Karpas-422 (cell line): ENCODE results near the gene RAB4A. TPM values are rescaled to one million over a fixed set of nuclear protein-coding genes. Genes with fewer than 3 reads are reported as not detected.

Experiments used
- DNase-seq: peaks from one replicate; pipeline ENCODE4 v3.0.0-alpha.2; 2015
- H2AFZ ChIP-seq: fragments of 200-600 bp; sonication (generic); 2 replicates; pipeline ENCODE4 v1.6.1; 2014; ENCODE audit warnings: antibody characterized with exemption, low read length, mixed read lengths
- H3K27ac ChIP-seq: fragments of 200-600 bp; sonication (generic); 2 replicates; pipeline ENCODE4 v1.5.1; 2014; ENCODE audit warnings: mild to moderate bottlenecking, low read length, moderate library complexity
- H3K27me3 ChIP-seq: fragments of 200-600 bp; sonication (generic); 2 replicates; pipeline ENCODE4 v1.6.1; 2014; ENCODE audit warnings: low read length, mixed read lengths
- H3K36me3 ChIP-seq: fragments of 200-600 bp; sonication (generic); 2 replicates; pipeline ENCODE4 v1.6.1; 2014; ENCODE audit warnings: low read length, mixed read lengths; ENCODE audit not compliant: insufficient read depth
- H3K4me1 ChIP-seq: fragments of 200-600 bp; sonication (generic); 2 replicates; pipeline ENCODE4 v1.6.1; 2014; ENCODE audit warnings: mild to moderate bottlenecking, low read length, mixed read lengths
- H3K4me2 ChIP-seq: fragments of 200-600 bp; sonication (generic); 2 replicates; pipeline ENCODE4 v1.6.1; 2014; ENCODE audit warnings: low read length, low read depth, mild to moderate bottlenecking; ENCODE audit not compliant: poor library complexity, severe bottlenecking
- H3K4me3 ChIP-seq: fragments of 200-600 bp; sonication (generic); 2 replicates; pipeline ENCODE4 v1.5.1; 2014; ENCODE audit warnings: mild to moderate bottlenecking, antibody characterized with exemption, low read length, mixed read lengths
- H3K79me2 ChIP-seq: fragments of 200-600 bp; sonication (generic); 2 replicates; pipeline ENCODE4 v1.6.1; 2014; ENCODE audit warnings: mild to moderate bottlenecking, low read length, mixed read lengths
- H3K9ac ChIP-seq: fragments of 200-600 bp; sonication (generic); 2 replicates; pipeline ENCODE4 v1.6.0; 2014; ENCODE audit warnings: low read length
- H3K9me2 ChIP-seq: fragments of 200-600 bp; sonication (generic), shearing (Covaris generic); replicated peaks from 2 replicates; pipeline ENCODE4 v1.6.0; 2014; ENCODE audit warnings: mild to moderate bottlenecking, low read length, moderate library complexity; ENCODE audit not compliant: insufficient read depth
- H3K9me3 ChIP-seq: fragments of 300-700, 200-600 bp; sonication (generic); 2 replicates; pipeline ENCODE4 v1.6.1; 2014; ENCODE audit warnings: low read length, mixed read lengths
- H4K20me1 ChIP-seq: fragments of 200-600 bp; sonication (generic); 2 replicates; pipeline ENCODE4 v1.6.1; 2014; ENCODE audit warnings: mild to moderate bottlenecking, antibody characterized with exemption, low read length, low read depth; ENCODE audit not compliant: insufficient read depth
- total RNA-seq: library from RNA; depleted of rRNA; stranded (reverse); fragments of >200 nt; shearing (Covaris generic); gene quantifications from 2 replicates; pipeline ENCODE4 v1.2.3, GENCODE V29; 2014; ENCODE audit warnings: low replicate concordance

RAB4A gene
- total RNA-seq, 1 experiment from 2014 or later = not detected

GRCh38 chr1:229238674-229239415 lies 32.1 kb upstream of the RAB4A start:
- no peaks in the 10 kb centered on the region for H3K36me3 ChIP-seq
- H3K79me2 ChIP-seq = no peaks in the 10 kb centered on the region
- no peak overlapping the region for H2AFZ ChIP-seq
- H4K20me1 ChIP-seq = no peaks in the 10 kb centered on the region
- no peak overlapping the region for H3K4me2 ChIP-seq
- H3K9me3 ChIP-seq = no peaks in the 10 kb centered on the region
- H3K9me2 ChIP-seq = no peaks in the 10 kb centered on the region
- H3K4me3 ChIP-seq = no peak overlapping the region
- no peaks in the 10 kb centered on the region for H3K27me3 ChIP-seq
- no peaks in the 10 kb centered on the region for H3K4me1 ChIP-seq
- no peak overlapping the region for H3K27ac ChIP-seq
- H3K9ac ChIP-seq = no peak overlapping the region
- no peak for DNase-seq

DNA sequence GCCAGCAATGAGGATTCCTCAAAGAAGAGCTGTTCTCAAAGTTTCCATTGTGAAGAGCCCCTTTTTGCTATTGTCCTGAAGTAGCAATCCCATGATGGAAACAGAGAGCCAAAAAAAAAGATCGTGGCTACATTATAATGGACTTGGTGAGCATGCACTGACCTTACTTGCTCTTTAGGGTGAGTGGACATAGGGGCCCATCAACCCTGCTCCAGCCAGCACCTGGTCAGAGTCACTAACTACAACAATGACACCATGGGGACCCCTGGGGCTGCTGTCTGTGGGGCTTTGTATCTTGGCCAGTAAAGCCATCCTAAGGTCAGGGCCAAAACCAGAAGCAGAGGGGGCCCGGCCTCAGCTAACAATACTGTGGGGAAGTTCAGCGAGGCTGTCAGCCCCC lies 30.4 kb upstream of the RAB4A start:
- no peaks in the 10 kb centered on the region for H3K9me2 ChIP-seq
- no peaks in the 10 kb centered on the region for H3K9me3 ChIP-seq
- H3K36me3 ChIP-seq = no peaks in the 10 kb centered on the region
- no peaks in the 10 kb centered on the region for H3K27me3 ChIP-seq
- H3K4me2 ChIP-seq = no peak overlapping the region
- no peak overlapping the region for H3K4me3 ChIP-seq
- no peaks in the 10 kb centered on the region for H4K20me1 ChIP-seq
- H3K79me2 ChIP-seq = no peaks in the 10 kb centered on the region
- H3K9ac ChIP-seq = no peak overlapping the region
- H3K4me1 ChIP-seq = no peaks in the 10 kb centered on the region
- no peak for DNase-seq
- H3K27ac ChIP-seq = no peak overlapping the region
- no peak overlapping the region for H2AFZ ChIP-seq

DNA sequence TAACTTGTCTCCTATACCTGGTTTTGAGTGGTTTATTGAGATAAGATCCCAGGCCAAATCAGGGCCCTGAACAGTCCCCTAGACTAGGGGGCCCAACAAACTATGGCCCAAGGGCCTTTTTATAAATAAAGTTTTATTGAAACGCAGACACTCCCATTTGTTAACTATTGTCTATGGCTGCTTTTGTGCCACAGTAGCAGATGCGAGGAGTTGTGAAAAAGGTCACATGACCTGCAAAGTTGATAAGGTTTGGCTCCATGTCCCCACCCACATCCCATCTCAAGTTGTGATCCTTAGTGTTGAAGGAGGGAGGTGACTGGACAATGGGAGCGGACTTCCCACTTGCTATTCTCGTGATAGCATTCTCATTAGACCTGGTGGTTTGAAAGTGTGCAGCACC lies 29.5 kb upstream of the RAB4A start:
- Histone ChIP-seq H3K9ac (no peak overlapping the region), H3K27me3 (no peaks in the 10 kb centered on the region), H4K20me1 (no peaks in the 10 kb centered on the region), H3K4me2 (no peak overlapping the region), H2AFZ (no peak overlapping the region), H3K79me2 (no peaks in the 10 kb centered on the region), H3K9me2 (no peaks in the 10 kb centered on the region), H3K36me3 (no peaks in the 10 kb centered on the region), H3K4me1 (no peaks in the 10 kb centered on the region), H3K9me3 (no peaks in the 10 kb centered on the region), H3K27ac (no peak overlapping the region), H3K4me3 (no peak overlapping the region)
- DNase-seq = no peak

GRCh38 chr1:229243638-229244037 lies 27.3 kb upstream of the RAB4A start:
- H3K4me2 ChIP-seq = no peak overlapping the region
- no peak overlapping the region for H3K9ac ChIP-seq
- no peaks in the 10 kb centered on the region for H4K20me1 ChIP-seq
- H3K36me3 ChIP-seq = no peaks in the 10 kb centered on the region
- H3K79me2 ChIP-seq = no peaks in the 10 kb centered on the region
- no peak overlapping the region for H2AFZ ChIP-seq
- H3K9me2 ChIP-seq = no peaks in the 10 kb centered on the region
- no peak overlapping the region for H3K4me3 ChIP-seq
- H3K9me3 ChIP-seq = no peaks in the 10 kb centered on the region
- no peak overlapping the region for H3K27ac ChIP-seq
- no peaks in the 10 kb centered on the region for H3K27me3 ChIP-seq
- no peak for DNase-seq
- H3K4me1 ChIP-seq = no peaks in the 10 kb centered on the region

- Histone ChIP-seq H3K27me3 (no peaks in the 10 kb centered on the region), H3K79me2 (no peaks in the 10 kb centered on the region), H3K4me3 (no peak overlapping the region), H4K20me1 (no peaks in the 10 kb centered on the region), H3K9me2 (no peaks in the 10 kb centered on the region), H2AFZ (no peak overlapping the region), H3K9me3 (no peaks in the 10 kb centered on the region), H3K27ac (no peak overlapping the region), H3K4me1 (no peaks in the 10 kb centered on the region), H3K4me2 (no peak overlapping the region), H3K9ac (no peak overlapping the region), H3K36me3 (no peaks in the 10 kb centered on the region)
- no peak for DNase-seq
Observed at GRCh38 chr1:229244091-229244490, 26.8 kb upstream of the RAB4A start.

DNA sequence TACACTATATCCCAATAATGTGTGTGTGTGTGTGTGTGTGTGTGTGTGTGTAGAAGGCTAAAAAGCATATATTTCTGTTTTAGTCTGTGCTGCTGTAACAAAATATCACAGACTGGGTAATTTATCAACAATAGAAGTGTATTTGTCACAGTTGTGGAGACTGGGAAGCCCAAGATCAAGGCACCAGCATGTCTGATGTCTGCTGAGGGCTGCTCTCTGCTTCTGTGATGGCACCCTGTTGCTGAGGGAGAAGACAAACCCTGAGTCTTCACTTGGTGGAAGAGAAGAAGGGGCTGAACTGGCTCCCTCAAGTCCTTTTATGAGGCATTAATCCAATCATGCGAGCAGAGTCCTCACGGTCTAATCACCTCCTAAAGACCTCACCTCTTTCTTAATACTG lies 23.0 kb upstream of the RAB4A start:
- Histone ChIP-seq H2AFZ (no peak overlapping the region), H3K9me2 (no peaks in the 10 kb centered on the region), H3K4me2 (no peak overlapping the region), H3K79me2 (no peaks in the 10 kb centered on the region), H3K4me1 (no peaks in the 10 kb centered on the region), H4K20me1 (no peaks in the 10 kb centered on the region), H3K9me3 (no peaks in the 10 kb centered on the region), H3K9ac (no peak overlapping the region), H3K4me3 (no peak overlapping the region), H3K27ac (no peak overlapping the region), H3K36me3 (no peaks in the 10 kb centered on the region), H3K27me3 (no peaks in the 10 kb centered on the region)
- no peak for DNase-seq

DNA sequence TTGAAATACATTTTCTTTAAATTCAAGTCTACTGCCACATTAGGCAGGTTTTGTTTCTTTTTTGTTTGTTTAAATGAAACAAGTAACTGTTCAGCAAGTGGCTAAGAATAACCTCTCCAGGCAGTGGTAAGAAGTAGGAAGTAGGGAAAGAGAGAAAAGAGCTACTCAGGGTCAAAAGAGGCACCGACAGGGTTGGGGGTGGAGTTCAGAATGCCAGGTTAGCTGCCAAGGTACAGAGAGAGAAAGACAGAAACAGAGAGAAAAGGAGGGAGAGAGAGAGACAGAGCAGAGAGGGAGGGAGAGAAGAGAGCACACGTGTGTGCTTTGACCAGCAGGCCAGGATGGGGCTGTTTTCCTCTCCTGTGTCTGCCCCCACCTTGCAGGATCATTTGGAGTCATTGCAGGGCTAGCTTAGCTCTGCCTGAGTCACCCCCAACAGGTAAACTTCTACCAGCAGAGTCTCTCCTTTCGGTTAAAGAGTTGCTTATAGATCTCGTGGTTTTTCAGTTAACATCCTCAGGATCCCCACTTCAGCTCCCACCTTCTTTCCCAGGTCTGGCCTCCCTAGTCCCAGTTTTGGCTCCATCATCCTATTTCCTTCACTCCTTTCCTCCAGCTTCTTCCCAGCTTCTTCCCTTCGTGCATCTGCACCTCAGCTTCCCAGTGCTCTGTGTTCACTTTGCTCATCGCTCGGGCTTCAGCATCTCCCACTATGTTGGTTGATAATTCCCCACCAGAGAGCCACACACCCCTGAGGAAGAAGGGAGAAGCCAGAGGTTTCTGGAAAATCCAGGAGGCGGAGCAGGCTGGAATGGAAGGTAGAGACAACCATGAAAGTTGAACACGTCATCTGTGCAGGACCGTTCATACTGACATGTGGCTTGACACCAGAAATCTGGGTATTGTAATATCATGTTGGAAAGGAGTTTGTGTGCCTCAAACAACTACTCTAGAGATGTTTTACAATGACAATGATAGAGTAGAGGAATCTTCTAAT lies 21.8 kb upstream of the RAB4A start:
- no peaks in the 10 kb centered on the region for H3K9me2 ChIP-seq
- H3K27me3 ChIP-seq = no peaks in the 10 kb centered on the region
- H4K20me1 ChIP-seq = no peaks in the 10 kb centered on the region
- H3K9ac ChIP-seq = no peak overlapping the region
- H3K4me2 ChIP-seq = no peak overlapping the region
- no peak for DNase-seq
- H3K27ac ChIP-seq = no peak overlapping the region
- H3K4me3 ChIP-seq = no peak overlapping the region
- no peaks in the 10 kb centered on the region for H3K36me3 ChIP-seq
- no peak overlapping the region for H2AFZ ChIP-seq
- H3K4me1 ChIP-seq = no peaks in the 10 kb centered on the region
- no peaks in the 10 kb centered on the region for H3K79me2 ChIP-seq
- H3K9me3 ChIP-seq = no peaks in the 10 kb centered on the region

- no peak overlapping the region for H3K4me2 ChIP-seq
- H3K27ac ChIP-seq = no peak overlapping the region
- no peak overlapping the region for H3K4me3 ChIP-seq
- no peaks in the 10 kb centered on the region for H3K27me3 ChIP-seq
- H3K9ac ChIP-seq = no peak overlapping the region
- H3K36me3 ChIP-seq = no peaks in the 10 kb centered on the region
- no peaks in the 10 kb centered on the region for H3K9me3 ChIP-seq
- H3K4me1 ChIP-seq = no peaks in the 10 kb centered on the region
- H2AFZ ChIP-seq = no peak overlapping the region
- no peaks in the 10 kb centered on the region for H3K79me2 ChIP-seq
- H4K20me1 ChIP-seq = no peaks in the 10 kb centered on the region
- no peak for DNase-seq
- H3K9me2 ChIP-seq = no peaks in the 10 kb centered on the region
Observed at GRCh38 chr1:229249854-229250644, 20.9 kb upstream of the RAB4A start.
